ENCODE data around the gene TRIO.
"Not testable (repeated sequence)": the region's sequence is repeated elsewhere in the genome, so short reads cannot be mapped to it uniquely, and the experiment has no call there.

TRIO gene

GRCh38 chr5:14142827-14143545 lies at the start of gene TRIO:
Gene TRIO, plus strand, starts transcription at chr5:14143342. Its CDS starts 384 bp downstream, at chr5:14143726.
- H3K4me3 ChIP-seq (ENCODE audit: control insufficient read depth, low read depth, low read length), result peak within 1 kb of the TSS; percentile 95

GRCh38 chr5:14097380-14097779 lies 45.8 kb upstream of the TRIO start:
- H3K4me3 ChIP-seq (ENCODE audit: control insufficient read depth, low read depth, low read length); DNase-seq (ENCODE audit: low read depth): not testable (repeated sequence)

More at GRCh38 chr5:14142827-14143545, at the start of gene TRIO:
- TF ChIP-seq, protein P1, sequence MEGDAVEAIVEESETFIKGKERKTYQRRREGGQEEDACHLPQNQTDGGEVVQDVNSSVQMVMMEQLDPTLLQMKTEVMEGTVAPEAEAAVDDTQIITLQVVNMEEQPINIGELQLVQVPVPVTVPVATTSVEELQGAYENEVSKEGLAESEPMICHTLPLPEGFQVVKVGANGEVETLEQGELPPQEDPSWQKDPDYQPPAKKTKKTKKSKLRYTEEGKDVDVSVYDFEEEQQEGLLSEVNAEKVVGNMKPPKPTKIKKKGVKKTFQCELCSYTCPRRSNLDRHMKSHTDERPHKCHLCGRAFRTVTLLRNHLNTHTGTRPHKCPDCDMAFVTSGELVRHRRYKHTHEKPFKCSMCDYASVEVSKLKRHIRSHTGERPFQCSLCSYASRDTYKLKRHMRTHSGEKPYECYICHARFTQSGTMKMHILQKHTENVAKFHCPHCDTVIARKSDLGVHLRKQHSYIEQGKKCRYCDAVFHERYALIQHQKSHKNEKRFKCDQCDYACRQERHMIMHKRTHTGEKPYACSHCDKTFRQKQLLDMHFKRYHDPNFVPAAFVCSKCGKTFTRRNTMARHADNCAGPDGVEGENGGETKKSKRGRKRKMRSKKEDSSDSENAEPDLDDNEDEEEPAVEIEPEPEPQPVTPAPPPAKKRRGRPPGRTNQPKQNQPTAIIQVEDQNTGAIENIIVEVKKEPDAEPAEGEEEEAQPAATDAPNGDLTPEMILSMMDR (conservative IDR thresholded peaks at IDR 0.05; ENCODE audit: control insufficient read depth, insufficient read depth, low read depth, low read length), result no peak
- peak; percentile 89 for DNase-seq (ENCODE audit: low read depth)

DNA sequence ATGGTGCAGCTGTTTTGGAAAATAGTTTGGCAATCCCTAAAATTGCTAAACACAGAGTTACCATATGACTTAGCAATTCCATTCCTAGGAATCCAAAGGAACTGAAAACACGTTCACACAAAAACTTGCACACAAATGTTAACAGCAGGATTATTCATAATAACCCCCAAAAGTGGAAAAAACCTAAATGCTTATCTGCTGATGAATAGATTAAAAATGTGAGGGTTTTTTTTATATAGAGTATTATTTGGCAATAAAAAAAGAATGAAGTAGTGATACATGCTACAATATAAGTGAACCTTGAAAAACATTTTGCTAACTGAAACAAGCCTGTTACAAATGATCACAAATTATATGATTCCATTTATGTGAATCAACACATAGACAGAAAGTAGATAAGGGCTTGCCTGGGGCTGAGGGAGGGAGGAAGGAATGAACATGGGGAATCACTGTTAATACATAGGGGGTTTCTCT lies 45.1 kb upstream of the TRIO start:
- H3K4me3 ChIP-seq (ENCODE audit: control insufficient read depth, low read depth, low read length), result no peak overlapping the region
- DNase-seq (ENCODE audit: low read depth), result peak; percentile 78
- TF ChIP-seq, protein P1 (conservative IDR thresholded peaks at IDR 0.05; ENCODE audit: control insufficient read depth, insufficient read depth, low read depth, low read length), result no peak

- no peak for DNase-seq (ENCODE audit: low read depth)
Observed at GRCh38 chr5:14100281-14100680, 42.9 kb upstream of the TRIO start.

DNA sequence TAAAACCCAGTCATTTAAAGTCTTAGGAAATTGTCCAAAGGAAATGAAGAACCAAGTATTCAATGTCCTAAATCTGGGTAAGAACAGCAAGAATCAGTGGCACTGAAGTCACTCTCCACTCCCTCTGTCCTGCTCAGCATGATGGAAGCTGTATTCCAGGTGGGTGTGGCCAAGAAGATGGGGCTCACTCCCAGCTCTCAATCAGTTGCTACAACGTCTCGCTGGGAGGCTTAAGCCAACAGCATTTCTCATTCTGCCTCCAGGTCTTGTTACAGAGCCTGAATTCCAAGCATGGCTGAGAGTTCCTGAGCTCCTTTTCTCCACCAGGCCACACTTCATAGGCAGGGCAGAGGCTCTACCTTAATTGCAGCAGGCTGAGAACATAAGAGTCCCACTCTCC lies 41.2 kb upstream of the TRIO start:
- TF ChIP-seq, protein P1 (conservative IDR thresholded peaks at IDR 0.05; ENCODE audit: control insufficient read depth, insufficient read depth, low read depth, low read length), result no peak
- DNase-seq (ENCODE audit: low read depth), result peak; percentile 14
- no peak overlapping the region for H3K4me3 ChIP-seq (ENCODE audit: control insufficient read depth, low read depth, low read length)

More at GRCh38 chr5:14100281-14100680, 42.9 kb upstream of the TRIO start:
- no peak overlapping the region for H3K4me3 ChIP-seq (ENCODE audit: control insufficient read depth, low read depth, low read length)
- TF ChIP-seq, protein P1 (conservative IDR thresholded peaks at IDR 0.05; ENCODE audit: control insufficient read depth, insufficient read depth, low read depth, low read length), result no peak

DNA sequence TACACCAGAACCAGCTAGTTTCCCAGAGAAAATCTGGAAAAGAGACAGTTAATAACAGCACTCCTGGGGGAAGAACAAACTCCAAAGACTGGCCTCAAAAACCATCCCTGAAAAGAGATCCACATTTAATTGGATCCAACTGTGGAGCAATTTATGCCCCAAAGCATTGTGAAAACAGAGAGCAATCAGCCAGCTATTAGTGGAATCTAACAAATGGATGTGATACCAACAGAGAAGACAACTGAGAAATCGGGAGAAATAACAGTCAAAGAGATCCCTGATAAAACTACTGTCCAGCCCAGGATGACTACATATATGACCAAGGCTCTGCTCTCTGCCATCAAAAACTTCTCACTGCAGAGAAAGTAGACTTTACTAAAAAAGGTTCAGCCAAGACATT lies 40.5 kb upstream of the TRIO start:
- TF ChIP-seq, protein P1 (conservative IDR thresholded peaks at IDR 0.05; ENCODE audit: control insufficient read depth, insufficient read depth, low read depth, low read length), result no peak
- no peak overlapping the region for H3K4me3 ChIP-seq (ENCODE audit: control insufficient read depth, low read depth, low read length)
- DNase-seq (ENCODE audit: low read depth), result no peak

GRCh38 chr5:14105718-14106410 lies 37.3 kb upstream of the TRIO start:
- H3K4me3 ChIP-seq (ENCODE audit: control insufficient read depth, low read depth, low read length), result no peak overlapping the region
- peak; percentile 87 for DNase-seq (ENCODE audit: low read depth)
- TF ChIP-seq, protein P1 (conservative IDR thresholded peaks at IDR 0.05; ENCODE audit: control insufficient read depth, insufficient read depth, low read depth, low read length), result no peak

Measured in fibroblast of mammary gland (primary cell).